Measurements from ENCODE around the gene NUDT2.
"Not testable (repeated sequence)": the region's sequence is repeated elsewhere in the genome, so short reads cannot be mapped to it uniquely, and the experiment has no call there.

DNA sequence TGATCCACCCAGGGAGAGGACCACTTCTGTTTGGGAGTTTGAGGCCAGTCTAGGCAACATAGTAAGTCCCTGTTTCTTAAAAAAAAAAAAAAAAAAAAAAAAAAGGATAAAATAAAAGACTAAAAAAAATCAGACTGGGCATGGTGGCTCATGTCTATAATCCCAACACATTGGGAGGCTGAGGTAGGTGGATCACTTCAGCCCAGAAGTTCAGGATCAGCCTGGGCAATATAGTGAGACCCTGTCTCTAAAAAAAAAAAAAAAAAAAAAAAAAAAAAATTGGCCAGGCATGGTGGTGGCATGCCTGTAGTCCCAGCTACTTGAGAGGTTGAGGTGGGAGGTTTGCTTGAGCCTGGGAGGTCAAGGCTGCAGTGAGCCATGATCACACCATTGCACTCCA, 8.7 kb downstream of the NUDT2 start:
- TF ChIP-seq MAX (CRISPR knock-in tag; IDR thresholded peaks at IDR 0.05); ELF4 (CRISPR knock-in tag; IDR thresholded peaks at IDR 0.05; ENCODE audit: low read depth); GABPB1 (CRISPR knock-in tag; IDR thresholded peaks at IDR 0.05); CTCF (IDR thresholded peaks at IDR 0.05); FOXK1 (CRISPR knock-in tag; IDR thresholded peaks at IDR 0.05); HMGXB4 (CRISPR knock-in tag; IDR thresholded peaks at IDR 0.05); NFE2L1 (CRISPR knock-in tag; IDR thresholded peaks at IDR 0.05); ATF1 (CRISPR knock-in tag; IDR thresholded peaks at IDR 0.05); CREM (CRISPR knock-in tag; IDR thresholded peaks at IDR 0.05): not testable (repeated sequence)
- TF ChIP-seq, protein P1, sequence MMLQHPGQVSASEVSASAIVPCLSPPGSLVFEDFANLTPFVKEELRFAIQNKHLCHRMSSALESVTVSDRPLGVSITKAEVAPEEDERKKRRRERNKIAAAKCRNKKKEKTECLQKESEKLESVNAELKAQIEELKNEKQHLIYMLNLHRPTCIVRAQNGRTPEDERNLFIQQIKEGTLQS (CRISPR knock-in tag; conservative IDR thresholded peaks at IDR 0.05): not testable (repeated sequence)

Measured in WTC11 (cell line).